Activated T-cell treated with anti-CD3 and anti-CD28 coated beads for 4 hours (primary cell): Measurements from ENCODE around the gene TSPAN13.

Experiments used
- DNase-seq: peaks from one replicate; pipeline ENCODE4 v3.0.0-alpha.2; 2020

The TSPAN13 gene

GRCh38 chr7:16778476-16778875 is 24.9 kb downstream of the TSPAN13 start:
- no peak for DNase-seq

DNA sequence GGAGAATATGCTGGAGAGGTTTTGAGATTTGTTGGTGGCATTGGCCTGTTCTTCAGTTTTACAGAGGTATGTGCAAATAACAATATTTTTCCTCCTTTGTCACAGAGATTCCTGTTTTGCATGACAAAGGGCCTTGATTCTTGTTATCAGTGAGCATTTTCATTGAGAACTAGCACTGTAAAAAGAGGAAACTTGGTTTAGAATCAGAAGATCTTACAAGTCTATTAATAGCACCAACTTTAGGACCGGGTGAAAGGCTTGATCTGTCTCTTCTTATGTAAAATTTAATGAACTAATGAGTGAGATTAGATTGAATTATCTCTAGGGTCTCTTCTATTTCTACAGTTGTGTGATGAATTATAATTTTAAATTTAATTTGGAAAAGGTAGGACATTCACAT is 25.5 kb downstream of the TSPAN13 start:
- no peak for DNase-seq

DNA sequence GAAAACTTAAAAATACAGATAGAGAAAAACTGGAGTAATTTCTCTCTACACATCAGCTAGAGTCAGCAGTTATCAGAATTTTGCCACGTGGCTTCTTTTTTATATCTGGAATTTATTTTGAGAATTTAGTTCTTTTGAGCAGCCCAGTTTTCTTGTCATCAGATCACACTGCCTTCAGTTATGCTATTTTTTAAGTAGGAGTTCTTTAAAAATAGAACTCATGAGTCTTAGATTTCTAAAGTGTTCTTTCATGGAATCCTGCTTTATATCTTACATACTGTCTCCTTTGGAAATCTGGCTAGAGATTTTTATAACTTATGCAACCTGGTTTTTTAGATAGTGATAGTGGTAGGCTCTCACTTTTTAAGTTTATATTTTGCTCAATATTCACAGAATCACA is 27.0 kb downstream of the TSPAN13 start:
- no peak for DNase-seq

- no peak for DNase-seq
These were observed 31.8 kb downstream of the TSPAN13 start for GRCh38 chr7:16785321-16785720.

DNA sequence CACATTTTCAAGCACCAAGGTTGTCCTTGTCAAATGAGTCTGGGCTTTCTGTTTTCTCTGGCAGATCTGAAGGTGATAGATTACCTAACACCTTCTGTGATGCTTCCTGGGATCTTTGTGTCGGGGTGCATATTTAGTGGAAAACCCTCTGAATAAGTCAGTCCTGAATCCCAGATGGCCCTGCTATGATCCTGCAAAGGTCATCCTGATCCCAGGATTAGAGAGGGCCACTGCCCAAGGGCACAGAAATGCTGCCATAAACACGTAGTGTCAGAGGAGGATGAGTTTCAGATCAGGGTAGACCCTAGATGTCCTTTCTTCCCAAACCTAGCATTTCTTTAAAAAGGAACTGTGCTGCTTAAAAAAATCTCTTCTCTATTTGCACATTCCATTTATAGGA is 32.3 kb downstream of the TSPAN13 start:
- no peak for DNase-seq

DNA sequence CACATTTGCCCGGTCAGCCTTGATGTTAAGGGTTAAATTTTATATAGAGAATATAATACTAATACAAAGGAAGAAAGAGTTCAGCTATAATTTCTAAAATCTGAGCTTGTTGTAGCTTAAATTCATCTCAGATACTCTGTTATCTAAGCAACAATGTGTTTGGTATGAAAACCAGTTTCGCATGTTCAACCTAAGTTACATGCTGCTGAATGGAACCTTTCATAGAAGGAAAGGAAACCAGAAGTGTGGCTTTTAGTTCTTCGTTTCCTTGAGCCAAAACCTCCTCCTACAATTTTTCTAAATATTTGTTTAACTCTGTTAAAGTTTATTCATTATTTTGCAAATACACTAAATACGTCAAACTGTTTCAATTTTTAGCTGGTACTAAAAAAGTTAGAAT is 32.7 kb downstream of the TSPAN13 start:
- DNase-seq, result no peak

GRCh38 chr7:16787127-16787526 is 33.6 kb downstream of the TSPAN13 start:
- DNase-seq, result no peak

- no peak for DNase-seq
These were observed 37.5 kb downstream of the TSPAN13 start for GRCh38 chr7:16791071-16791470.

DNA sequence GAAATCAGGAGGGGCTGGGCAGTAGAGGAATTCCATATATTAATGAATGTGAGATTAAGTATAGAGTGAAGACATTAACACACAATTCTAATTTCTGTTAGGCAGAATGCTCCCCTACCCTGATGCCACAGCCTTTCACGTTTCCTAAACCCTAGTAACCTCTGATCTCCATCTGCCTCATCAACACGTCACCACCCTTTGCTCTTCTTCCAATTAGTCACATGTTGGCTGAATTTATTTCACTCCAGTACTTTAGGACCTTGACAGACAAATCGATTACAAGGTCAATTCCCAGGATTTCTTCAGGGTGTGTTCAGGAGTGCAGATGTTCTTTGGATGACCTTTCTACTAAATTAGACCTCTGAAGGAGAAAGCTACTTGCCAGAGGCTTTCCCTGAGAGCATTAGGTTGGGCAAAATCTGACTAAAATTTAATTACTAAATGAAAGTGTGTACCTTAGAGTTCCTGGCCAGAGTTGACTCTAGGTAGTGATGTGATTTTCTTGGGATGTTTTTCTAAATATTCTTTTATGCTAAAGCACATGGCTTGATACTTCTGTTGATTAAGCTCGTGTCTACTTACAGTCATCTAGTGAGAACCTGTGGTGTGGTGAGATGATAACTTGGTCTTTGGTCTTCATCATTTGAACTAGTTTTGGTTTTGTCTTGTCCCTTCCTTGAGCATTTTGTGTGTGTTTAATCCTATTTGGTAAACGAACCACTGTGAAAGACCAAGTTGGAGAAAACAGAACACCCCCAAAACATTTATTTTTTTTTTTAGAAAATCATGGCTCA is 38.5 kb downstream of the TSPAN13 start:
- DNase-seq, result no peak

DNA sequence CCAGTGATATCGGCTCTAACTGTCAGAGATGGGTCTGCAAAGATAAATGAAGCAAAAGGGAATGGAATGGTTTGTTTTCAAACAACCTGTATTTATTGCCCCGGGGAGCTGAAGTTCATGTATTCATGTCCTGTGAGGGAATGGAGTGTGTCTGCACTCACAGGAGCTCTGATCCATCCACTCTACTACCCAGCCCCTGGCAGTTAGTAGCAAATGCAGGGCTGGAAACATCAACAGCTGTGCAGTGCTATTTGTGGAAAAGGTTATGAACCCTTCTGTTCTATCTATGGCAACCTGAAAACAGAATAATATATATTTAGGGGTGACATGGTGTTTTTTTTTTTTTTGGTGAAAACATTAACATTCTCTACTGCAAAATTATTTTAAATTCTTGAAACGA is 41.4 kb downstream of the TSPAN13 start:
- no peak for DNase-seq

- no peak for DNase-seq
These were observed 42.1 kb downstream of the TSPAN13 start for GRCh38 chr7:16795624-16796023.

DNA sequence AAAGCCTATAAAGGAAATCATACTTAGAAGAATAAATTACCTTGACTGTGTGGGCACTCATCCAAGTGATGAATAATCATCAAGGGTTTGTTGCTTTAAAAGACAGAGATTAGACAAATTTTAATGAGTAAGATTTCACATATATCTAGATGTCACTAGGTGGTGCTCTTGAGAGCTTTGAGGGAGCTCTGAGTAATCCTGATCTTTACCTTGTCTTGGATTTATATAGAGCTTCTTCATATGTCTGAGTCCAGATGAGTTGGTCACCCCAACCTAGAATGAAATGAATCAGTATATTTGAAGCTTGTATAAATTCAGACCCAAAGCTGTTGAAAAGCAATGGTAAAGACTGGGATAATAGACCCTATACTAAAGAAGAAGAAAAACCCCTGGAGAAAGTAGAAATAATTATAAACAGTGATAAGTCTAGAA is 47.6 kb downstream of the TSPAN13 start:
- no peak for DNase-seq

GRCh38 chr7:16801579-16801978 is 48.0 kb downstream of the TSPAN13 start:
- DNase-seq, result no peak

DNA sequence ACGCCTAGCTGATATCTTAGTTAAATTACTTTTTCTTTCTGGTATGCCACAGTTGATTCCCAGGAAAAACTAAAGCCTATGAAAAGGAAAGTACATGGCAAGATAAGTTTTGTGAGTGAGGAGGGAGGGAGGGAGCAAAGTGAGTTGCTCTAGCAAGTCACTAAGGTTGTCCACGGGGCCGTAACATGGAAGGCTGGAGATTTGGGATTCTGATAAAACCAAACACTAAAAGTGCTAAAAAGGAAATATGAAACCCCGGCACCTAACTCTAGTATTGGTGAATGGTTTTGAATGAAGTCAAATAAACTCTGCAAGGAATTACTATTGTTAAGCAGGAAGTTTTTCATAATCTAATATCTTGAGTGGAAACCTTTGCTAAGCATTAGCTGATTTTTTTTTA is 49.6 kb downstream of the TSPAN13 start:
- no peak for DNase-seq

DNA sequence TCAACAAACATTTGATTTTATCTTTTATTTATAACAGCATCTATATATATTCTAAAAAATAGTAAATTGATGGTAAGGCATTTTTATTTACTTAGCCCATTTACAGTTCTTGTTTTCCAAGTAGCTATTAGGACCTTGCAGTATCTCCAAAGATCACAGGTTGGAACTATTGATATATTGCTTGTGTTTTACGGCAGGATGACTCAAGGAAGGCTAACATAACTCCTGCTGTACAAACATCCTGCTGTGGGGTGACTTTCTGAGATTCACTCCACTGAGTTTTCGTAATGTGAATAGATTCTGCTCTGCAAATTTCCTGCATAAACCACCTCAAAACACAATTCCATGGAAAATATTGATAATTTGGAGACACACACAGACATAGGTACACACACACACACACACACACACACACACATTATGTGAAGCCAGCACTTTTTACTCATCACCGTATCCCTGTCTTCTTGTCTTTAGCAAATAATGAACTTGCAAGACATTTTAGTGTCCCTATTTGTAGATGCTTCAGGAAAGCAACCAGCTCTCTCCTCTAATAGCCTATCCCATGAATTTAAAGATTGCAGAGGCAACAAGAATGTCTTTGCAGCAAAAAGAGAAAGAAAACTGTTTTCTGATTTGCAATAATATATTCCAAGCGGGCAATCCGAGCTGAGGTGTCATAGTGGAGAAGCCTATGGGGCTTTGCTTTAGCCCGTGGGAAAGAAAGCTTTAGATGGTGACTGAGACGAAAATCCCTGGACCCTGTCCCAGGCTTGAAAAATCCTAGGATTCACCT is 50.5 kb downstream of the TSPAN13 start:
- DNase-seq, result no peak

DNA sequence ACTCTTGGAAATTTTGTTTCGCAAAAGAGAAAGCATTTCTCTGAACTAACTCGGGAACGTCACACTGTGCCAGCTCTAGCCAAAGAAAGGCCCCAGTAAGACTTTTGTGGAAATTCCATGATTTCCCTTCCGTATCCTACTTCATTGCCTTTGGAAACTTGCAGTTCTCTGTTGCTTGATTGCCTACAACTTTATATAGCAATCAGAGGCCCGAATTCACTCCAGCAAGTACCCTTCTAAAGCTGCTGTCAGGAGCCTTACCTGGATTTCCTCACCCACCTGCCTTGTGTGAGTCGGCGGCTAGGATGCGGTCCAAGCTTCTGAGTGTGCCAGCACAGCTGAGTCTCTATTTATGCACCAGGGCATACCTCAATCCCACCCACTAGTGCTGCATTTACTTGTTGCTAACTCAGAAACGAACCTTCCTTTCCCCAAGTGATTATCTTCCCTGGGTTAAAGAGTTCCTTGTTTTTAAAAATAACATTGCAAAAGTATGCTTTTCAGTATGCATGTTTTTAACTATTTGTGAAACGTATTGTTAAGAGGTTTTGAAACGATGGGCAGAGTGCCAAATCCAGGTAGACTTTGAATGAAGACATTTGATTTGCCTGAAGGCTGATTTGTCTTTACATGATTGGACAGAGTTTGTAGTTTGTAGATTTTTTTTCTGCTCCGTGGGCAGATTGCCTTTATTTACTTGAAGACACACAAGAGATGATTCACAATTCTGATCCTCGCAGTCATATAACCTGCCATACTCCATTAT is 51.3 kb downstream of the TSPAN13 start, which contains the start of gene AGR2:
TSS of gene AGR2 (minus strand) at position 326 of the 766 bp plus-strand sequence. CDS start 3,203 bp downstream, outside the sequence.
- no peak for DNase-seq

GRCh38 chr7:16805441-16805840 is 51.9 kb downstream of the TSPAN13 start:
- DNase-seq, result no peak

DNA sequence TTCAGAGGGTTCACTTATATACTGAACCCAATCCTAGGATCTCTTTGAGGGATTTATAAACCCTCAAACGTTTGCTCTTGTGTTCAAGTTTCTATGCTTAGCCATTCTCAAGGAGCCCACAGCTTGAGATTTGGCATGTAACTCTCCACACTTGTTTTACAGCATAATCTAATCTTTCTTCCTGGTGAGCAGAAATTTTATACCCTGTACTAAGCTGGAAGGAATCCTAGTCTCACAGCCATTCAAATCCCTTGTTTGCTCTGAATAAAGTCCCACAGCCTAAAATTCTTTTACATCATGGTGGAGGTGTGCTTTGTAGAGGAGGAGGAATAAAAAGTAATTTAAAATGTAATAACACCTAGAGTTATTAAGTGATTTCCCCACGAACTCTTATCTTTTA is 56.6 kb downstream of the TSPAN13 start:
- no peak for DNase-seq

DNA sequence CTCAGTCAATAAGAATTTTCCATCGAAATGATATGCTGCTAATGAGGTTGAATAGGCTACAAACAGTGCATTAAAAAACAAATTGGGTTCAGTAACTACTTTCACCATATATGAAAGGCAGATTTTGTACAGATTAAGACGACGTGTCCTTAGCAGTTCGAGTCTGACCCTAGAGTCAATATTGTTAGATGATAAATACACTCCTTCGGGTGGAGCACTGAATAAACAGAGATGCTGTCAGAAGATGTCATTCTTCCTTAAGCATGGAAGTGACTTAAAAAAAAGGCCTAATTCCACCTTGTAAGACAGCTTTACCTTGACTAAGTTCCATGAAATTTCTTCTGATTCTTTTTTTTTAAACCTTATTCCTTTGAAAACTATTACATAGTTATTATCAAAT is 57.0 kb downstream of the TSPAN13 start:
- DNase-seq, result no peak

DNA sequence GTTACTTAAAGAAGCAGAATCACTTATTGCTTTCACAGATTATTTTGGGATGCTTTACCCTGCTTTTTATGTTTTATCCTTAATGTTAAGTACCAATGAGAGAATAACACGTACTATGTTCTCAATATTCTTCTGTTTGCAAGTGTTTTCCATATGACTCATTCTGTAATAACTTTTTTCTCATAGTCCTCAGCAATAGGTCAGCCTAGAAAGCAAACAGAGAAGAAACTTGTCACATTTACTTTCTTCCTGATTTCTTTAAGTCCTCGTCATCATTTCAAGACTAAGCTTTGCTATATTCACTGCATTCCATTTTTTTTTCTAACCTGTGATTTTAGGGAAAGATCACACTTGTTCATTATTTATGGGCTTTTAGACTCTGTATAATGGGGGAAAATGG is 58.0 kb downstream of the TSPAN13 start:
- no peak for DNase-seq

GRCh38 chr7:16812542-16813231 is 59.1 kb downstream of the TSPAN13 start:
- DNase-seq, result no peak

DNA sequence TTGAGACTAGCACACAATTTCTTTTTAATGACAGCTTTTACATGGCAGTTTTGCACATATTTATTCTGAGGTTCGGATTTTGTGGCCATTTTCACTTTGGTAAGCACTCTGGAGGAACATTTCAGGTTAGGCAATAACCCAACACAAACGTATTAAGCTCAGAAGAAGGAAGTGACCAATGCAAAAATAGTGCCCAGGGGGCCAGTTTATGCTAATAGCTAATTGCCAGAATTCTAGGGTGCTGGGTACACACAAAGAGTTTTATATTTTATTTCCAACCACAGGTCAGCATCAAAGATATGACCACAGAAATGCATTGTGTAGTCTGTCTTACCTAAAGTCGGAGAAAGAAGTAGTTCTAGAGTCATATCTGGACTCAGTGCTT is 59.7 kb downstream of the TSPAN13 start:
- no peak for DNase-seq

GRCh38 chr7:16815001-16815400 is 61.4 kb downstream of the TSPAN13 start:
- DNase-seq, result no peak
